Measurements from ENCODE around the gene IMPACT. TPM values are rescaled to one million over a fixed set of nuclear protein-coding genes. Genes with fewer than 3 reads are reported as not detected.

The IMPACT gene
- total and polyA plus RNA-seq, 3 donors from 2014 or later: 49.0 to 59.7 (median 50.4) TPM

DNA sequence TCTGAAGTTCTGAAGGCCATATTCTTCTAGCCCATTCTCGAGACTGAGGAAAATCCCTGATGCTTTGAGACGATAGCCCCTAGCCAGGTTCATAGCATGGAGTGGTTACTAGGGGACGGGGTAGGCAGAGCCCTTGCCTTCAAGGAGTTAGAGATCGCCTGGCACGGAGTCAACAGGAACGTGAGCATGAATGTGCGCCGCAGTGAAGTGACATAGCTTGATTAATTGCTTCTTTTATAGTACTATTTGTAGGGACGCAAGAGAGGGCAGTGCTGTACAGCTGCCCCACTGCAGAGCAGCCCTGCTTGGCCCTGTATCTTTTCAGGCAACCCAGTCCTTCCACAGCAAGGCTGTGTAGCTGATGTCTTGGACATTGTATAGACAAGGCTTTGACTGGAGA is 60.2 kb downstream of the IMPACT start:
- Histone ChIP-seq H3K27me3 (no peaks in the 10 kb centered on the region), H3K4me3 (no peak overlapping the region), H3K4me1 (no peaks in the 10 kb centered on the region), H3K36me3 (ENCODE audit: low read depth, missing control alignments) (no peaks in the 10 kb centered on the region), H3K27ac (no peak overlapping the region), H3K9me3 (no peaks in the 10 kb centered on the region)
- no peak for TF ChIP-seq POLR2A (IDR thresholded peaks at IDR 0.05)
- TF ChIP-seq, protein P1, sequence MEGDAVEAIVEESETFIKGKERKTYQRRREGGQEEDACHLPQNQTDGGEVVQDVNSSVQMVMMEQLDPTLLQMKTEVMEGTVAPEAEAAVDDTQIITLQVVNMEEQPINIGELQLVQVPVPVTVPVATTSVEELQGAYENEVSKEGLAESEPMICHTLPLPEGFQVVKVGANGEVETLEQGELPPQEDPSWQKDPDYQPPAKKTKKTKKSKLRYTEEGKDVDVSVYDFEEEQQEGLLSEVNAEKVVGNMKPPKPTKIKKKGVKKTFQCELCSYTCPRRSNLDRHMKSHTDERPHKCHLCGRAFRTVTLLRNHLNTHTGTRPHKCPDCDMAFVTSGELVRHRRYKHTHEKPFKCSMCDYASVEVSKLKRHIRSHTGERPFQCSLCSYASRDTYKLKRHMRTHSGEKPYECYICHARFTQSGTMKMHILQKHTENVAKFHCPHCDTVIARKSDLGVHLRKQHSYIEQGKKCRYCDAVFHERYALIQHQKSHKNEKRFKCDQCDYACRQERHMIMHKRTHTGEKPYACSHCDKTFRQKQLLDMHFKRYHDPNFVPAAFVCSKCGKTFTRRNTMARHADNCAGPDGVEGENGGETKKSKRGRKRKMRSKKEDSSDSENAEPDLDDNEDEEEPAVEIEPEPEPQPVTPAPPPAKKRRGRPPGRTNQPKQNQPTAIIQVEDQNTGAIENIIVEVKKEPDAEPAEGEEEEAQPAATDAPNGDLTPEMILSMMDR (IDR thresholded peaks at IDR 0.05): no peak
- no peak for DNase-seq
- 73 to 79% methylated on average over 9 of the region's 9 CpGs for WGBS, 2 donors
- intact Hi-C loops (cut with DNase I; ENCODE audit: low total_unique reads): loop anchor here (10.0 kb wide), 1 partner anchor 132 kb away; no protein-coding TSS in a partner anchor

- no peak for DNase-seq
- H3K4me3 ChIP-seq: no peak overlapping the region
- H3K27me3 ChIP-seq: no peaks in the 10 kb centered on the region
- TF ChIP-seq POLR2A (IDR thresholded peaks at IDR 0.05): no peak
- TF ChIP-seq, protein P1 (IDR thresholded peaks at IDR 0.05): peak; percentile 62 to 89 (median 66)
- intact Hi-C loops (cut with DNase I; ENCODE audit: low total_unique reads): loop anchor here (10.0 kb wide), 1 partner anchor 134 kb away; no protein-coding TSS in a partner anchor
- H3K4me1 ChIP-seq: no peaks in the 10 kb centered on the region
- H3K36me3 ChIP-seq (ENCODE audit: low read depth, missing control alignments): no peaks in the 10 kb centered on the region
- no peak overlapping the region for H3K27ac ChIP-seq
- no peaks in the 10 kb centered on the region for H3K9me3 ChIP-seq
- 45 to 53% methylated on average over 7 of the region's 7 CpGs for WGBS, 2 donors
These were observed 62.5 kb downstream of the IMPACT start for GRCh38 chr18:24488824-24489493.

GRCh38 chr18:24490539-24490938 is 64.1 kb downstream of the IMPACT start:
- intact Hi-C loops (cut with DNase I; ENCODE audit: low total_unique reads): loop anchor here (5.0 kb wide), 1 partner anchor 237 kb away; no protein-coding TSS in a partner anchor
- Histone ChIP-seq H3K27ac (no peak overlapping the region), H3K4me3 (no peak overlapping the region), H3K9me3 (no peaks in the 10 kb centered on the region), H3K36me3 (ENCODE audit: low read depth, missing control alignments) (no peaks in the 10 kb centered on the region), H3K4me1 (no peaks in the 10 kb centered on the region), H3K27me3 (no peaks in the 10 kb centered on the region)
- WGBS, 2 donors: 49 to 51% methylated on average over 4 of the region's 4 CpGs
- no peak for DNase-seq
- TF ChIP-seq POLR2A (IDR thresholded peaks at IDR 0.05): no peak
- TF ChIP-seq, protein P1 (IDR thresholded peaks at IDR 0.05): no peak

DNA sequence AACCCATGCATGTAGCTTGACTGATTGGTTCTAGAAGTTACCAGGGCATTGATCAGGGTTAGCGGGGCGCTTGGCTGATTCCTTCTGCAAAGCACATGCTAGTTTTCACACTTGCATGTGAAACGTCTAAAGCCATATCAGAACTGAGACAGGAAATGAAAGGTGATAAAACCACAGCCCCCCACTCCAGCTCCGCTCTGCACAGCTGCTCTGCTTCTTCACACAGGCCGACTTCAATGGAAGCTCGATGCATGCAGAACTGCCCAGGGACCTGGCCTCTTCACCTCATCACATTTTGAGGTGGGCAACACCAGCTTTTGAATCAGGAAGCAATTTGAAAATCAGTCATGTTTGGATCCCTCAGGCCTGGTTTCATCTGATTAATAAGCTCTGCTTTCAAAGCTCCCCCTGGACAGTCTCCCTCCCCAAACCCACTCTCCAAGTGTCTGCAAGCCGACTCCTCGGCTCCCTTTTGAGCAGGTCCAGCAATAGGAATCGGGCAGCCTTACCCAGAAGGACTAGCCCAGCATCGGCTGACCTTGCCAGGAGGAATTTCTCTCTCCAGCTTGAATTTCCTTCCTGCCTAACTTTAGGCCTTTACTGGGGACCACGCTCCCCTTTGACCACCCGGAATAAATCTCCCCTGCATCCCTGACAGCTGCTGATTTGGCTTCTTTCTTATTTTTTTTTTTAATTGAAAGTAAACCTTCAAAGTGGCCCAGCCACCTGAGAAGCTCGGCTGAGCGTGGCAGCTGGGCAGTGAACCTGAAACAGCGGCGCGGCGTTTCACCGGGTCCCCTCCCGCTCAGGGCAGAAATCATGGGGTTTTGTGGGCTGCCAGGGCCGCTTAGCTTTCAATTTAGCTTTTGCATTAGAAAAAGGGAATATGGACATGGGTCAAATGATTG is 65.7 kb downstream of the IMPACT start:
- WGBS, 2 donors: 57 to 62% methylated on average over 21 of the region's 21 CpGs
- TF ChIP-seq, protein P1 (IDR thresholded peaks at IDR 0.05): no peak
- no peak for TF ChIP-seq POLR2A (IDR thresholded peaks at IDR 0.05)
- no peak for DNase-seq
- Histone ChIP-seq H3K4me3 (no peak overlapping the region), H3K27me3 (no peaks in the 10 kb centered on the region), H3K36me3 (ENCODE audit: low read depth, missing control alignments) (no peaks in the 10 kb centered on the region), H3K27ac (no peak overlapping the region), H3K9me3 (no peaks in the 10 kb centered on the region), H3K4me1 (no peaks in the 10 kb centered on the region)
- intact Hi-C loops (cut with DNase I; ENCODE audit: low total_unique reads): loop anchor here (5.0 kb wide), 1 partner anchor 235 kb away; no protein-coding TSS in a partner anchor

All from testis (tissue), 3 donors.